Activated CD4-positive, CD25-positive, alpha-beta regulatory T cell (primary cell): ENCODE measurements around the gene CDK15.

Experiments used
- DNase-seq, 4 experiments: peaks; one replicate each; lab custom pipeline; 2025; lab: John Stamatoyannopoulos, UW

Gene CDK15

GRCh38 chr2:201908901-201909300 is 102.6 kb downstream of the CDK15 start:
- DNase-seq: no peak

- no peak for DNase-seq
Observed at GRCh38 chr2:201909348-201909747, 103.0 kb downstream of the CDK15 start.

- DNase-seq: no peak
Observed at GRCh38 chr2:201909961-201910361, 103.6 kb downstream of the CDK15 start.

GRCh38 chr2:201911372-201911771 is 105.0 kb downstream of the CDK15 start:
- no peak for DNase-seq

- DNase-seq: no peak
Observed at GRCh38 chr2:201913201-201913600, 106.9 kb downstream of the CDK15 start.

- DNase-seq: no peak
Observed at GRCh38 chr2:201915446-201915845, 109.1 kb downstream of the CDK15 start.

GRCh38 chr2:201916565-201916964 is 110.2 kb downstream of the CDK15 start:
- no peak for DNase-seq

- DNase-seq: no peak
Observed at GRCh38 chr2:201918616-201919307, 112.4 kb downstream of the CDK15 start.

- DNase-seq: no peak
Observed at GRCh38 chr2:201919308-201919634, 112.9 kb downstream of the CDK15 start.

GRCh38 chr2:201923436-201924328 is 117.3 kb downstream of the CDK15 start:
- no peak for DNase-seq

GRCh38 chr2:201924453-201924852 is 118.1 kb downstream of the CDK15 start:
- DNase-seq: no peak

GRCh38 chr2:201925056-201925455 is 118.7 kb downstream of the CDK15 start:
- DNase-seq: no peak

GRCh38 chr2:201926067-201926466 is 119.7 kb downstream of the CDK15 start:
- DNase-seq: no peak

- DNase-seq: no peak
Observed at GRCh38 chr2:201928363-201928762, 122.0 kb downstream of the CDK15 start.

- no peak for DNase-seq
Observed at GRCh38 chr2:201929281-201930026, 123.1 kb downstream of the CDK15 start.

GRCh38 chr2:201930043-201930442 is 123.7 kb downstream of the CDK15 start:
- DNase-seq: no peak

- DNase-seq: no peak
Observed at GRCh38 chr2:201930831-201931230, 124.5 kb downstream of the CDK15 start.

- no peak for DNase-seq
Observed at GRCh38 chr2:201931475-201931874, 125.1 kb downstream of the CDK15 start.

GRCh38 chr2:201931951-201932350 is 125.6 kb downstream of the CDK15 start:
- DNase-seq: no peak

- no peak for DNase-seq
Observed at GRCh38 chr2:201932511-201932910, 126.2 kb downstream of the CDK15 start.

- no peak for DNase-seq
Observed at GRCh38 chr2:201933792-201934237, 127.5 kb downstream of the CDK15 start.

GRCh38 chr2:201936817-201937216 is 130.5 kb downstream of the CDK15 start:
- DNase-seq: no peak

GRCh38 chr2:201937343-201937742 is 131.0 kb downstream of the CDK15 start:
- DNase-seq: no peak
